ENCODE data around the gene KLHL10. TPM values are rescaled to one million over a fixed set of nuclear protein-coding genes. Genes with fewer than 3 reads are reported as not detected.
A peak's percentile ranks its signal among the peaks of the same experiment; 100 is the strongest.

Gene KLHL10
- total and polyA plus RNA-seq, 9 of the 15 experiments (the other 6 are each of a cell fraction or from before 2014, with no cell fraction given): 0.06 to 0.56 (median 0.12) TPM; not detected in 5

- ATAC-seq (peak; percentile 61), DNase-seq (ENCODE audit: extremely low read depth in 1 of 4, low spot score in 3 of 4) (peak in 1 of 4 experiments; percentile 54), FAIRE-seq (no peak)
- Histone ChIP-seq H3K27ac (ENCODE audit: extremely low read depth, low read depth, low read length) (peak overlapping the region; percentile 56; the same call in 2 of the 3 replicates), H3K79me2 (ENCODE audit: control insufficient read depth, insufficient read depth, low read length) (peaks cover 17% of the 10 kb centered on the region), H4K20me1 (replicated peaks; ENCODE audit: control insufficient read depth, insufficient read depth, low read length) (no peaks in the 10 kb centered on the region), H3K36me3 (ENCODE audit: control insufficient read depth, insufficient read depth, low read length) (peaks cover 36% of the 10 kb centered on the region; the same call in 2 of the 3 replicates), H3K4me3 (peak overlapping the region; percentile 77), H3K9me1 (ENCODE audit: control insufficient read depth, insufficient read depth, low read length) (no peaks in the 10 kb centered on the region), H3K9ac (ENCODE audit: insufficient read depth in 1 of 2, low read depth in 2 of 2, low read length in 2 of 2) (peak overlapping the region; percentile 72 to 96), H3K4me1 (replicated peaks in 1 of 2; ENCODE audit: control insufficient read depth in 2 of 2, insufficient read depth in 2 of 2, low read length in 2 of 2) (peaks cover 7 to 15% of the 10 kb centered on the region in 2 experiments; a peak in 4 of 5 replicates), H3K4me2 (ENCODE audit: insufficient read depth, low read length) (peak overlapping the region; percentile 89), H2AFZ (ENCODE audit: low read depth, low read length) (peak overlapping the region; percentile 91), H3K27me3 (ENCODE audit: control insufficient read depth in 2 of 2, insufficient read depth in 2 of 2, low read length in 2 of 2) (no peaks in the 10 kb centered on the region), H3K9me3 (replicated peaks; ENCODE audit: control insufficient read depth, insufficient read depth, low read depth, low read length) (no peaks in the 10 kb centered on the region)
- WGBS (ENCODE audit: insufficient coverage, low coverage, missing lambda C conversion rate): 11% methylated on average over 13 of the region's 13 CpGs
- intact Hi-C loops (cut with micrococcal nuclease) (no loop called here), in situ Hi-C loops (cut with MboI) (no loop called here)
- BruUV-seq (replicated peaks): TSS peak; percentile 50
- ChIA-PET POLR2A (interaction anchor here (0.6 to 2.1 kb wide), 3 partner anchors 12 to 147 kb away, joined by 3 to 4 read pairs (median 3); no protein-coding TSS in a partner anchor), CTCF (ENCODE audit: low intra/inter-chr PET ratio) (no interaction called here)
- peak; percentile 33; the same call in 1 of the 2 replicates for TF ChIP-seq SPI1 (IDR thresholded peaks at IDR 0.05; ENCODE audit: borderline replicate concordance, low read depth, low read length)
- TF ChIP-seq CEBPB (tag; IDR thresholded peaks at IDR 0.05): peak; percentile 23; the same call in 1 of the 2 replicates
- TF ChIP-seq RBM15 (IDR thresholded peaks at IDR 0.05; ENCODE audit: insufficient read depth, low read length): no peak
- TF ChIP-seq SMARCE1 (IDR thresholded peaks at IDR 0.05): 0 out of 2 replicates have a peak, but pooled peaks have one; percentile 15
- TF ChIP-seq KDM4B (IDR thresholded peaks at IDR 0.05; ENCODE audit: borderline replicate concordance in 2 of 2, low read depth in 1 of 2): no peak
- peak; percentile 5 for TF ChIP-seq NFYB (IDR thresholded peaks at IDR 0.05; ENCODE audit: extremely low read depth, insufficient read length)
These were observed 2.3 kb upstream of the KLHL10 start for GRCh38 chr17:41835214-41835799.

Measured in K562 (cell line).